Thymus (tissue), 11 donors: ENCODE data around the gene STAMBPL1. TPM values are rescaled to one million over a fixed set of nuclear protein-coding genes. Genes with fewer than 3 reads are reported as not detected.
"Not testable (repeated sequence)": the region's sequence is repeated elsewhere in the genome, so short reads cannot be mapped to it uniquely, and the experiment has no call there.

ENCODE experiments used
- DNase-seq, 9 donors: peaks; one replicate each; pipeline ENCODE4 v3.0.0-alpha.2; 2013; ENCODE audit warnings: low spot score in 9 of 9, low read depth in 6 of 9, missing footprints in 1 of 9
- H3K27ac ChIP-seq, 2 donors: one replicate each; pipeline ENCODE4 v1.5.1; 2013; ENCODE audit warnings: control low read depth in 1 of 2, low read depth in 1 of 2, low read length in 1 of 2, mild to moderate bottlenecking in 1 of 2, moderate library complexity in 1 of 2
- H3K27me3 ChIP-seq, 2 donors: one replicate each; pipeline ENCODE4 v1.5.1; 2013; ENCODE audit warnings: low read length in 1 of 2; ENCODE audit not compliant: control insufficient read depth in 2 of 2, insufficient read depth in 1 of 2
- H3K36me3 ChIP-seq, 2 donors: one replicate each; pipeline ENCODE4 v1.5.1; 2013; ENCODE audit warnings: low read length in 1 of 2, mild to moderate bottlenecking in 1 of 2, moderate library complexity in 1 of 2; ENCODE audit not compliant: control insufficient read depth in 2 of 2, insufficient read depth in 2 of 2
- H3K4me1 ChIP-seq, 2 donors: one replicate each; pipeline ENCODE4 v1.5.1; 2013; ENCODE audit warnings: low read length in 2 of 2; ENCODE audit not compliant: control insufficient read depth in 2 of 2, insufficient read depth in 2 of 2
- H3K4me3 ChIP-seq, 2 donors: one replicate each; pipeline ENCODE4 v1.5.1; 2013; ENCODE audit warnings: low read length in 2 of 2, control low read depth in 1 of 2, mild to moderate bottlenecking in 1 of 2
- H3K9me3 ChIP-seq, 2 donors: one replicate each; pipeline ENCODE4 v1.5.1; 2013; ENCODE audit warnings: low read length in 1 of 2, mild to moderate bottlenecking in 1 of 2; ENCODE audit not compliant: control insufficient read depth in 2 of 2, insufficient read depth in 1 of 2
- WGBS: extraction: QIAGEN DNeasy Blood & Tissue Kit; methylation state at CpG from one replicate; pipeline ENCODE4 v1.1.7; 2013; 5-methylcytosine and 5-hydroxymethylcytosine counted together
- polyA plus RNA-seq: library from polyadenylated mRNA; stranded (reverse); fragments of 200-250 nt; gene quantifications from one replicate; pipeline ENCODE4 v1.2.3, GENCODE V29; 2013
- total RNA-seq: library from RNA; stranded (reverse); fragments of 120-200 nt; gene quantifications from one replicate; pipeline ENCODE4 v1.2.4, GENCODE V29; 2013
- donor health status: healthy.

The STAMBPL1 gene
- total and polyA plus RNA-seq, 2 donors, result 12.3 to 20.5 TPM

DNA sequence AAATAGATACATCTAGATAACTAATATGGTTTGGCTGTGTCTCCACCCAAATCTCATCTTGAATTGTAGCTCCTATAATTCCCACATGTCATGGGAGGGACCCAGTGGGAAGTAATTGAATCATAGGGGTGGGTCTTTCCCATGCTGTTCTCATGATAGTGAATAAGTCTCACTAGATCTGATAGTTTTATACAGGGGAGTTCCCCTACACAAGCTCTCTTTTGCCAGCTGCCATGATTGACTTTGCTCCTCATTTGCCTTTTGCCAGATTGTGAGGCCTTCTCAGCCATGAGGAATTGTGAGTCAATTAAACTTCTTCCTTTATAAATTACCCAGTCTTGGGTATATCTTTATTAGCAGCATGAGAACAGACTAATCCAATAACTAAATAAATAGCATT is 42.4 kb upstream of the STAMBPL1 start:
- not testable (repeated sequence) for H3K4me3 ChIP-seq, H3K4me1 ChIP-seq, H3K9me3 ChIP-seq, H3K27me3 ChIP-seq, H3K27ac ChIP-seq, H3K36me3 ChIP-seq, DNase-seq

DNA sequence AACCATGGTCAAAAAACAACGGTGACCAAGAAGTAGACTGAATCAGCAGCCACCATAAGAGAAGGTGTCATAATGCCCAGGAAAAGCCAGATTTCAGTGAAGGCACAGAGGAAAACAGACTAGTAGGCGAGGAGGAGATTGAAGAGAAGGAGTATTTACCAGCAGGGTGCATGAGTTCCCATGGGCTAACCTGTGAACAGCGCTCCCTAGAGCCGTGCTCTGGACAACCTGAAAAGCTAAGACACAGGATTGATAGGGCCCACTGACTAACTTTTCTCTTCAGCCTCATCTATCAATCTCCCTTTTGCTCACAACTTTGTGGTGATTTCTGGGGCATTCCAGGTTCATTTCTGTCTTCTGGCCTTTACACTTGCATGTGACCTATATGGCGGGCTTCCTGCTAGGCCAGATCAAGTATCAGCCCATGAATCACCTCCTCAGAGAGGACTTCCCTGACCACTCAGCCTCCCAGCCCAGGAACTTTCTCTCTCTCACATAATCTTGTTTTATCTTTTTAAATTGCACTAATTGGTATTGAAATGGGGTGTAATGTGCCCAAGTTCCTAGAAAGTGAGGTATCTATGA is 41.2 kb upstream of the STAMBPL1 start:
- Histone ChIP-seq H3K9me3 (no peaks in the 10 kb centered on the region), H3K27ac (no peak overlapping the region), H3K36me3 (no peaks in the 10 kb centered on the region), H3K4me3 (no peak overlapping the region), H3K4me1 (peaks cover 0 to under 1% of the 10 kb centered on the region in 2 donors), H3K27me3 (no peaks in the 10 kb centered on the region)
- 97% methylated on average over 5 of the region's 5 CpGs for WGBS
- no peak for DNase-seq

DNA sequence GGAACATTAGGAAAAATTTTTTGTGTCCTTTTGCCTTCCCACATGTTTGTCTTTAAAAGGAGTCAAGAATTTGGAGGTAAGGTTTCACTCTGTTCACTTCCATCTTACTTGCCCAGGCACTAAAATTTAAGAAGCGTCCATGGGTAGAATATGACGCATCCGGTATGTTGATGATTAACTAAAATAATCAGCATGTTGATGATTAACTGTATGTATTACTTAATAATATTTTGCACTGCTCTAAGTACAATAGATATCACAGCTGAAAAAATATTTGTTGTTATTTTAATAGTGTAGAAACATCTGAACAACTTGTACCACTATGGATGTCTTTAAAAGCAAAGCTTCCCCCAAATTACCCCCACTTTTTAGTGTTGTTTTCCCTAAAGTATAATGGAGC is 39.9 kb upstream of the STAMBPL1 start:
- WGBS, result 99% methylated on average over 3 of the region's 3 CpGs
- DNase-seq, result no peak
- no peaks in the 10 kb centered on the region for H3K4me1 ChIP-seq
- H3K27me3 ChIP-seq, result no peaks in the 10 kb centered on the region
- no peaks in the 10 kb centered on the region for H3K9me3 ChIP-seq
- no peaks in the 10 kb centered on the region for H3K36me3 ChIP-seq
- no peak overlapping the region for H3K4me3 ChIP-seq
- no peak overlapping the region for H3K27ac ChIP-seq

DNA sequence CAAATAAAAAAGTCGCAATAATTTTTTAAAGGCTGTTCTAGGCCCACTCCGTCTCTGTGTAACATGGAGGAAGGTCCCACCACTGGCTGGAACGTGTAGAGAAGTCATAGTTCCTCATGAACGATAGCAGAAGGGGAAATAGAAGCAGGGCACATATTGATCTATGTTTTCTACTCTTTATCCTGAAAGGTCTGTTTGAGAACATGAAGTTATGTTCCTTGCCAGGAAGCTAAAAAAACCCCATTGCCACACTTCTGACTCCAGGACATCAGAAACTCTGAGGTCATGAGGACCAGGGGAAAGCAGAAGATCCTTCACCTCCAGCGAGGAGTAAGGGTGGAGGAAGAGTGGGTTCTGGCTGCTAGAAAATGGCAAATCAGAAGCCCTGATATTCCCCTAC is 39.2 kb upstream of the STAMBPL1 start:
- 91% methylated on average over 5 of the region's 5 CpGs for WGBS
- H3K27me3 ChIP-seq, result no peaks in the 10 kb centered on the region
- no peak for DNase-seq
- H3K4me1 ChIP-seq, result no peaks in the 10 kb centered on the region
- no peak overlapping the region for H3K4me3 ChIP-seq
- no peaks in the 10 kb centered on the region for H3K9me3 ChIP-seq
- no peak overlapping the region for H3K27ac ChIP-seq
- no peaks in the 10 kb centered on the region for H3K36me3 ChIP-seq

DNA sequence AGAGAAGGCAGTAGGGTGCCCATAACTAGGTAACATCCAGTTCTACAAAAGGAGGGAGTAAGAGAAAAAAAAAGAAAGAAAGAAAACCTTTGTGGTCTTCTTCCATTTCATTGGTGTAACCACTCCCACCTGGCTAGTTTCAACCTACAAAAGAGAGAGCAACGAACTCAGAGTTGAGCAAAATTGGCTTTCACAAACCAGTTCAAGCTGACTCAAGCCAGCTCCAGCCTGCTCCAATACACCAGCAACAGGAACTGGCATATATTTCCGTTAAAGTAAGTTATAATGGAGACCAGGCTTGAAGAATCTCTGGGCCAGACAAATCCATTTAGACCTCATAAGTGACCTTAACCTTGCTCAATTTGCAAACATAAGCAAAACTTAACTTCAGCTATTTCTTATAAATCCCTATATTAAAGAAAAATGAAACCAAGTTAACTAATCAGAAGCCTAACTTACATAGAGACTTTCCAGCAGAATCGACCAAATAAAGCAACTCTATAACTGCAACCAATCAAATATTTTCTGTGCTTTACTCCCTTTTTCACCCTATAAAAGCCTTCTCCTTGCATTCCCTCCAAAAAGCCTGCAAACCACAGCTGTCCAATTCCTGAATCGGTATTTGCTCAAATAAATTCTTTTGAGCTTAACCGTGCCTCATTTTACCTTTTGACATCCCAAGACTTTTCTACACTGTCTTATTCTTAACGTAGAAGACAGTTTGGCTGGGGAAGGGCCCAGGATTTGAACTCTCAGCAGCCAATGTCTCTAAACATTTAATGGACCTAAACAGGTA is 38.5 kb upstream of the STAMBPL1 start:
- Histone ChIP-seq H3K4me1 (no peaks in the 10 kb centered on the region), H3K27ac (no peak overlapping the region), H3K4me3 (no peak overlapping the region), H3K36me3 (no peaks in the 10 kb centered on the region), H3K9me3 (no peaks in the 10 kb centered on the region), H3K27me3 (no peaks in the 10 kb centered on the region)
- 88% methylated on average over 6 of the region's 6 CpGs for WGBS
- no peak for DNase-seq

DNA sequence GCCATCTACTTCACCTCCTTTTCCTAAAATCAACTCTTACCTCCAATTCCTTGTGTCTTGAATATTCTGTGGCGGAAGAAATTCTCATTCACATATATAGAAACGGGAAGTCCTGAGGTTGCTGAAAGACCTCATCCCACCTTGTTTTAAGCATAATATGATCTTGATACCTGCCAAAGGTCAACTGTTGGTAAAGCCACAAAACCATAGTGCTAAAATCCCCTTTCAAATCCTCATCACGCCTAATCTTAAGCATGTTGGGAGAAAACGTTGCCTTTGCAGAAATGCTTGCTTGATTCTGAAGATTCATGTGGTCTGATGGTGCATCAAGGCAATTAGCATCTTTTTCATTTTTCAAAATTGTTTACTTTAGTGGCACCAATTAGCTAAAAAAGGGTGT is 36.9 kb upstream of the STAMBPL1 start:
- Histone ChIP-seq H3K4me3 (no peak overlapping the region), H3K9me3 (no peaks in the 10 kb centered on the region), H3K27me3 (no peaks in the 10 kb centered on the region), H3K27ac (no peak overlapping the region), H3K36me3 (no peaks in the 10 kb centered on the region), H3K4me1 (no peaks in the 10 kb centered on the region)
- no peak for DNase-seq
- WGBS, result 95% methylated on average over 4 of the region's 4 CpGs

DNA sequence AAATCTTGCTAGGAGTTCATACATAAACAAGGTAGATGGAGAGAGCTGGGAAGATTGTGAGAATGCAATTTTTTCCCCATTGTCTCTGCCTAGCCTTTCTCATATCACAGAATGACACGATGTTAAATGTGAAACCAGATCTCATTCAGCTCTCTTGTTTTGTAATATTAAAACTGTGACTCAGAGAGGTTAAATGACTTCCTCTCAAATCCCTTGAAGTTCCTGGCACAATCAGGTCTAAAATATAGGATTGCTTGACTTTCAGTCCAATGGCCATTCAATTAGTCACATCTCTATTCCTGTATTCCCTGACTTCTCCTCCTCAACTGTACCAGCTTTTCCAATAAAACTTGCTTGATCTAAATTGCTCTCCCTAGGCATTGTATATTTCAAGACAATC is 31.5 kb upstream of the STAMBPL1 start:
- Histone ChIP-seq H3K27me3 (no peaks in the 10 kb centered on the region), H3K4me1 (no peaks in the 10 kb centered on the region), H3K27ac (peak overlapping the region in 1 of 2 donors; percentile 20), H3K4me3 (no peak overlapping the region), H3K9me3 (no peaks in the 10 kb centered on the region), H3K36me3 (no peaks in the 10 kb centered on the region)
- DNase-seq, result no peak
- WGBS, result 9% methylated on average over 1 of the region's 1 CpG

DNA sequence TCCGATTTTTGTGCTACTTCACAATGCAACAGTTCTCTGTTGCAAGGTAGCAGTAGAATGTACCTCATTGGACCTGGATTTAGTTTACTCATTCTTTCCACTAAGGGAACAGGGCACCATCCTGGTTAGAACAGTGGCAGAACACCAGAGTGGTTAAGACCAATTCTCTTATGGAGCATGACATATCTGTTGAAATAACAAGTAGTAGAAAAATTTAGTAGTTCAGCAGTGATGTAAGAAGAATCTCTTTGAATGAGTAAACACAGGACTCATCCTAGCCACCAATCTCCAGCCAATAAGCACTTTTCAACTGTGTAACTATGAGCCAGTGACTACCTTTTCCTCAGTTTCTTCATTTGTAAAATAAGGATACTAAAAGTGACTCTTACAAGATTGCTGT is 30.8 kb upstream of the STAMBPL1 start:
- Histone ChIP-seq H3K4me3 (peak overlapping the region in 1 of 2 donors; percentile 1), H3K36me3 (no peaks in the 10 kb centered on the region), H3K27me3 (no peaks in the 10 kb centered on the region), H3K9me3 (no peaks in the 10 kb centered on the region), H3K27ac (peak overlapping the region in 1 of 2 donors; percentile 14), H3K4me1 (no peaks in the 10 kb centered on the region)
- 96% methylated on average over 1 of the region's 1 CpG for WGBS
- no peak for DNase-seq

DNA sequence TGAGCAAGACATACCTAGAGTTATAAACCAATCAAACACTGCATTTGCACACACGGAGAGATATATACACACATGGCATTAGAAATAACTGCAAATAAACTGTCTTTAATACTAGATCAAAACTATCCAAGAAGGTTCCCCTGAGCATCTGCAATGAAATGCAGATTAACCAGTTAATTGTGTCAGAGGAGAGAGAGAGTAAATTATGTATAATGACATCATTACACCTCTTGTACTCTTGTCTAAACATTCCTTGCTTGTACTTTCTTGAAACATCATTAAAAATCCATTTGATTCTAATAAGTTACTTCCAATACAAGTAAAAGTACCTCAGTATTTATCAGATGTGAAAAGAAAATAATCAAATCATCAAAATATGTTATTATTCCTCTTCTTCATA is 29.3 kb upstream of the STAMBPL1 start:
- no peak for DNase-seq
- 97% methylated on average over 1 of the region's 1 CpG for WGBS
- Histone ChIP-seq H3K4me1 (no peaks in the 10 kb centered on the region), H3K27me3 (no peaks in the 10 kb centered on the region), H3K36me3 (no peaks in the 10 kb centered on the region), H3K27ac (peak overlapping the region in 1 of 2 donors; percentile 55), H3K4me3 (peak overlapping the region in 1 of 2 donors; percentile 1), H3K9me3 (no peaks in the 10 kb centered on the region)
